ENCODE measurements around the gene RALGDS.

DNA sequence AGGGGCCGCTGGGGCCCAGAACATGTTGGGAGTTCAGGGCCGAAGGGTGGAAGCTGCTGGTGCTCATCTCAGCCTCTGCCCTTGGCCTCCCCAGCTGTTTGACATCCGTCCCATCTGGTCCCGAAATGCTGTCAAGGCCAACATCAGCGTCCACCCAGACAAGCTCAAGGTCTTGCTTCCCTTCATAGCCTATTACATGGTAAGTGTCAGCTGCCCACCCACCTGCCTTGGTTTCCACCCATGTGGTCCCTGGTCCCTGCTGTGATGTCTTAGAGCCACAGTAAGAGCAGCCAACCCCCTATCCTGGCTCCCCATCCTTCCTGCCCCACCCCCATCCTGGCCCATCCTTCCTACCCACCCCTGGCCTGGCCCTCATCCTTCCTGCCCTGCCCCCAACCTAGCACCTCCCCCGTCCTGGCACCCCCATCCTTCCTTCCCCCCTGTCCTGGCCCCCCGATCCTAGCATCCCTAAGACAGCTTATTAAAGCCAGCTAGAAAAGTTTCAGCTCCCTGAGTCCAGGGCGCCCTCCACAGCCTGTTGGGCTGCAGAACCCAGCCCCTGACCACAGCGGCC is 69.0 kb downstream of the RALGDS start:
- TF ChIP-seq POLR2A (IDR thresholded peaks at IDR 0.05) = no peak
- TF ChIP-seq, protein P1, sequence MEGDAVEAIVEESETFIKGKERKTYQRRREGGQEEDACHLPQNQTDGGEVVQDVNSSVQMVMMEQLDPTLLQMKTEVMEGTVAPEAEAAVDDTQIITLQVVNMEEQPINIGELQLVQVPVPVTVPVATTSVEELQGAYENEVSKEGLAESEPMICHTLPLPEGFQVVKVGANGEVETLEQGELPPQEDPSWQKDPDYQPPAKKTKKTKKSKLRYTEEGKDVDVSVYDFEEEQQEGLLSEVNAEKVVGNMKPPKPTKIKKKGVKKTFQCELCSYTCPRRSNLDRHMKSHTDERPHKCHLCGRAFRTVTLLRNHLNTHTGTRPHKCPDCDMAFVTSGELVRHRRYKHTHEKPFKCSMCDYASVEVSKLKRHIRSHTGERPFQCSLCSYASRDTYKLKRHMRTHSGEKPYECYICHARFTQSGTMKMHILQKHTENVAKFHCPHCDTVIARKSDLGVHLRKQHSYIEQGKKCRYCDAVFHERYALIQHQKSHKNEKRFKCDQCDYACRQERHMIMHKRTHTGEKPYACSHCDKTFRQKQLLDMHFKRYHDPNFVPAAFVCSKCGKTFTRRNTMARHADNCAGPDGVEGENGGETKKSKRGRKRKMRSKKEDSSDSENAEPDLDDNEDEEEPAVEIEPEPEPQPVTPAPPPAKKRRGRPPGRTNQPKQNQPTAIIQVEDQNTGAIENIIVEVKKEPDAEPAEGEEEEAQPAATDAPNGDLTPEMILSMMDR (IDR thresholded peaks at IDR 0.05) = no peak

Measured in esophagus squamous epithelium (tissue), 4 donors.